K562 (cell line): ENCODE data around the gene LBX1. TPM values are rescaled to one million over a fixed set of nuclear protein-coding genes. Genes with fewer than 3 reads are reported as not detected.

Experiments
- ATAC-seq: fragments of 200-7000 bp; cut with Tn5 transposase; 3 replicates; pipeline ENCODE4 v1.9.1; 2020; ENCODE audit warnings: moderate library complexity
- BruUV-seq: library from RNA; stranded (reverse); fragments of 400-500 nt; replicated peaks from 2 replicates; lab custom pipeline; 2021; lab: Mats Ljungman, UMichigan
- CTCF ChIA-PET: fragments of 300-600 bp; formaldehyde crosslinking; extraction: SDS; loops from one replicate; lab custom pipeline; 2021; ENCODE audit warnings: low intra/inter-chr PET ratio; lab: Yijun Ruan, JAX
- POLR2A ChIA-PET: fragments of 300-600, 350-650 bp; sonication (Branson Sonifier 250); formaldehyde crosslinking; extraction: SDS; loops from one replicate; lab custom pipeline; 2021; ENCODE audit warnings: antibody characterized with exemption, inconsistent platforms; lab: Yijun Ruan, JAX
- DNase-seq, 4 experiments: peaks; one replicate each; pipeline versions ENCODE4 v3.0.0 to v3.0.0-alpha.2; 2011 to 2018; ENCODE audit warnings: low spot score in 3 of 4, mixed read lengths in 3 of 4; ENCODE audit errors: extremely low read depth in 1 of 4
- FAIRE-seq: peaks from 2 replicates; lab custom pipeline; 2011; peaks lifted over from hg19 to GRCh38; lab: Jason Lieb, UNC
- H2AFZ ChIP-seq: 2 replicates; pipeline ENCODE4 v1.6.0; 2011; ENCODE audit warnings: low read depth, low read length, control low read depth, inconsistent platforms
- H3K27ac ChIP-seq: fragments of 200-600 bp; 3 replicates; pipeline ENCODE4 v1.8.0; 2011; ENCODE audit warnings: low read depth, mild to moderate bottlenecking, control low read depth, inconsistent platforms, low read length, moderate library complexity, mixed read lengths; ENCODE audit errors: extremely low read depth
- H3K27me3 ChIP-seq, 2 experiments: fragments of 300-600 bp in 1 of 2; 2 replicates in 1 of 2; 3 replicates in 1 of 2; pipeline versions ENCODE4 v1.6.0 to v1.8.0; 2011; ENCODE audit warnings: inconsistent platforms in 2 of 2, low read length in 2 of 2, mild to moderate bottlenecking in 1 of 2, mixed read lengths in 1 of 2, moderate library complexity in 1 of 2; ENCODE audit not compliant: control insufficient read depth in 2 of 2, insufficient read depth in 2 of 2
- H3K36me3 ChIP-seq: fragments of 300-600 bp; 3 replicates; pipeline ENCODE4 v1.8.0; 2011; ENCODE audit warnings: mild to moderate bottlenecking, low read length, inconsistent platforms; ENCODE audit not compliant: control insufficient read depth, insufficient read depth
- H3K4me1 ChIP-seq, 2 experiments: fragments of 200-600 bp in 1 of 2; replicated peaks in 1 of 2; 2 replicates in 1 of 2; 3 replicates in 1 of 2; pipeline versions ENCODE4 v1.5.1 to v1.8.0; 2011; ENCODE audit warnings: inconsistent platforms in 2 of 2, low read length in 2 of 2, mild to moderate bottlenecking in 1 of 2, mixed read lengths in 1 of 2, moderate library complexity in 1 of 2; ENCODE audit not compliant: control insufficient read depth in 2 of 2, insufficient read depth in 2 of 2
- H3K4me2 ChIP-seq: 2 replicates; pipeline ENCODE4 v1.6.1; 2011; ENCODE audit warnings: low read length, control low read depth, inconsistent platforms, mixed read lengths; ENCODE audit not compliant: insufficient read depth
- H3K4me3 ChIP-seq: fragments of 200-600 bp; sonication (generic), shearing (Covaris generic); 2 replicates; pipeline ENCODE4 v1.5.1; 2016; ENCODE audit warnings: control low read depth, inconsistent platforms
- H3K79me2 ChIP-seq: fragments of 200-600 bp; 3 replicates; pipeline ENCODE4 v1.8.0; 2011; ENCODE audit warnings: low read length, inconsistent platforms; ENCODE audit not compliant: control insufficient read depth, insufficient read depth
- H3K9ac ChIP-seq, 2 experiments: 2 replicates each; pipeline versions ENCODE4 v1.6.0 to v1.6.1; 2011; ENCODE audit warnings: low read depth in 2 of 2, low read length in 2 of 2, control low read depth in 1 of 2, inconsistent platforms in 1 of 2, mild to moderate bottlenecking in 1 of 2, mixed read lengths in 1 of 2; ENCODE audit not compliant: insufficient read depth in 1 of 2
- H3K9me1 ChIP-seq: one replicate; pipeline ENCODE4 v1.6.0; 2011; ENCODE audit warnings: inconsistent platforms, mild to moderate bottlenecking, low read length, moderate library complexity; ENCODE audit not compliant: control insufficient read depth, insufficient read depth
- H3K9me3 ChIP-seq: replicated peaks from 2 replicates; pipeline ENCODE4 v1.5.1; 2011; ENCODE audit warnings: low read depth, low read length, inconsistent platforms; ENCODE audit not compliant: control insufficient read depth, insufficient read depth
- H4K20me1 ChIP-seq: replicated peaks from 2 replicates; pipeline ENCODE4 v1.6.1; 2011; ENCODE audit warnings: low read length, inconsistent platforms, mixed read lengths; ENCODE audit not compliant: control insufficient read depth, insufficient read depth
- CBX1 ChIP-seq: sonication (generic); IDR thresholded peaks from 2 replicates; pipeline ENCODE4 v1.6.1; 2016; ENCODE audit warnings: antibody characterized with exemption, low read depth, mild to moderate bottlenecking
- EP300 ChIP-seq: IDR thresholded peaks from 2 replicates; pipeline ENCODE4 v1.6.1; 2012; ENCODE audit warnings: low read length, improper control_type of control experiment
- MEF2D ChIP-seq: conservative IDR thresholded peaks from 2 replicates; pipeline ENCODE4 v1.6.1; 2016; ENCODE audit warnings: low read depth, missing genetic modification characterization, missing compliant biosample characterization
- NCOR1 ChIP-seq: fragments of 450-650 bp; IDR thresholded peaks from 2 replicates; pipeline ENCODE4 v1.6.1; 2016; ENCODE audit warnings: mild to moderate bottlenecking, moderate library complexity
- NR2C2 ChIP-seq, 2 experiments: fragments of 200-800 bp in 1 of 2; sonication (Bioruptor generic) in 1 of 2; sonication (generic) in 1 of 2; formaldehyde crosslinking in 1 of 2; IDR thresholded peaks; 2 replicates each; pipeline versions ENCODE4 v1.6.1 to v1.8.0; 2016 to 2022; ENCODE audit warnings: mild to moderate bottlenecking in 1 of 2, missing compliant biosample characterization in 1 of 2, missing genetic modification characterization in 1 of 2, missing genetic modification reagents in 1 of 2
- SMARCC2 ChIP-seq: fragments of 450-650 bp; IDR thresholded peaks from 2 replicates; pipeline ENCODE4 v1.6.1; 2017; ENCODE audit warnings: antibody characterized with exemption, moderate library complexity, mild to moderate bottlenecking, low read depth
- SRSF7 ChIP-seq: fragments of 200-400 bp; formaldehyde crosslinking; optimal IDR thresholded peaks from 2 replicates; pipeline ENCODE3; 2017; ENCODE audit warnings: mild to moderate bottlenecking, low read depth, low read length
- TCF15 ChIP-seq: fragments of 250-450 bp; sonication (Bioruptor Pico); IDR thresholded peaks from 2 replicates; pipeline ENCODE4 v1.8.0; 2022; ENCODE audit warnings: moderate library complexity, mild to moderate bottlenecking, inconsistent platforms
- TCF7 ChIP-seq: sonication (generic); IDR thresholded peaks from 2 replicates; pipeline ENCODE4 v1.6.1; 2016; ENCODE audit warnings: antibody characterized with exemption, borderline replicate concordance
- TRIM24 ChIP-seq, 2 experiments: fragments of 450-650 bp; IDR thresholded peaks; 2 replicates each; pipeline ENCODE4 v1.6.1; 2016
- ZNF79 ChIP-seq: fragments of 250-450 bp; sonication (Bioruptor Pico); IDR thresholded peaks from 2 replicates; pipeline ENCODE4 v1.4.0; 2020; ENCODE audit warnings: low read depth, mild to moderate bottlenecking, moderate library complexity
- WGBS: fragments of 100-300 bp; shearing (Covaris generic); methylation state at CpG from one replicate; pipeline ENCODE4 v1.1.6; 2016; ENCODE audit warnings: low coverage, mixed read lengths; ENCODE audit not compliant: insufficient coverage; ENCODE audit errors: missing lambda C conversion rate; 5-methylcytosine and 5-hydroxymethylcytosine counted together
- in situ Hi-C: fragments of 300-500 bp; cut with MboI; formaldehyde crosslinking; loops from 4 replicates; pipeline ENCODE4 v1.15.0; 2018; ENCODE audit warnings: inconsistent platforms, mixed read lengths
- intact Hi-C: fragments of 100-400 bp; cut with micrococcal nuclease; formaldehyde crosslinking; loops from 2 replicates; pipeline ENCODE4 v1.14.2; 2022
- polyA plus RNA-seq, 8 experiments: library from polyadenylated mRNA; depleted of rRNA in 4 of 8; stranded (reverse) in 5 of 8; unstranded in 3 of 8; fragments of >200 nt; fragmentation: Nextera tagmentation in 2 of 8; fragmentation: Illumina TruSeq in 1 of 8; extraction: Ambion mirVana in 2 of 8; extraction: Trizol in 1 of 8; gene quantifications; 2 replicates each; pipeline versions ENCODE4 v1.2.1 to v1.2.3, GENCODE V29; 2011 to 2014; ENCODE audit warnings: inconsistent platforms in 1 of 8, missing spikeins in 1 of 8
- total RNA-seq, 7 experiments: library from RNA; depleted of rRNA in 6 of 7; stranded (reverse); fragments of >200 nt in 6 of 7; fragmentation: Illumina TruSeq in 2 of 7; extraction: Trizol in 2 of 7; gene quantifications; 2 replicates each; pipeline versions ENCODE4 v1.2.1 to v1.2.3, GENCODE V29; 2011 to 2021; ENCODE audit warnings: low replicate concordance in 1 of 7
- TF ChIP-seq, protein P1 (sequence below): fragments of 450-650 bp; IDR thresholded peaks from 2 replicates; pipeline ENCODE4 v1.6.1; 2016; ENCODE audit warnings: borderline replicate concordance

The LBX1 gene
- total and polyA plus RNA-seq, 9 of the 15 experiments (the other 6 are each of a cell fraction or from before 2014, with no cell fraction given), result not detected

GRCh38 chr10:101217044-101217425 is 12.2 kb downstream of the LBX1 start:
- in situ Hi-C loops (loop anchor here (10.0 to 25.0 kb wide), 2 partner anchors 228 to 870 kb away; no protein-coding TSS in a partner anchor), intact Hi-C loops (no loop called here)
- no peak overlapping the region for H3K9ac ChIP-seq
- no peak overlapping the region for H3K27ac ChIP-seq
- no peaks in the 10 kb centered on the region for H3K79me2 ChIP-seq
- no peaks in the 10 kb centered on the region; the same call in none of the 2 replicates for H4K20me1 ChIP-seq
- TF ChIP-seq, protein P1, sequence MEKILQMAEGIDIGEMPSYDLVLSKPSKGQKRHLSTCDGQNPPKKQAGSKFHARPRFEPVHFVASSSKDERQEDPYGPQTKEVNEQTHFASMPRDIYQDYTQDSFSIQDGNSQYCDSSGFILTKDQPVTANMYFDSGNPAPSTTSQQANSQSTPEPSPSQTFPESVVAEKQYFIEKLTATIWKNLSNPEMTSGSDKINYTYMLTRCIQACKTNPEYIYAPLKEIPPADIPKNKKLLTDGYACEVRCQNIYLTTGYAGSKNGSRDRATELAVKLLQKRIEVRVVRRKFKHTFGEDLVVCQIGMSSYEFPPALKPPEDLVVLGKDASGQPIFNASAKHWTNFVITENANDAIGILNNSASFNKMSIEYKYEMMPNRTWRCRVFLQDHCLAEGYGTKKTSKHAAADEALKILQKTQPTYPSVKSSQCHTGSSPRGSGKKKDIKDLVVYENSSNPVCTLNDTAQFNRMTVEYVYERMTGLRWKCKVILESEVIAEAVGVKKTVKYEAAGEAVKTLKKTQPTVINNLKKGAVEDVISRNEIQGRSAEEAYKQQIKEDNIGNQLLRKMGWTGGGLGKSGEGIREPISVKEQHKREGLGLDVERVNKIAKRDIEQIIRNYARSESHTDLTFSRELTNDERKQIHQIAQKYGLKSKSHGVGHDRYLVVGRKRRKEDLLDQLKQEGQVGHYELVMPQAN, result no peak
- no peak for TF ChIP-seq ZNF79
- TF ChIP-seq SRSF7, result no peak
- TF ChIP-seq CBX1, result no peak
- TF ChIP-seq MEF2D, result no peak
- no peak for TF ChIP-seq TCF7
- no peak for TF ChIP-seq TRIM24 (IDR thresholded peaks at IDR 0.05)
- TF ChIP-seq SMARCC2, result no peak
- no peak for TF ChIP-seq NCOR1
- no peak for TF ChIP-seq EP300
- TF ChIP-seq NR2C2 (CRISPR knock-in tag; IDR thresholded peaks at IDR 0.05), result no peak
- no peak for TF ChIP-seq NR2C2 (tag; IDR thresholded peaks at IDR 0.05)
- no peak for TF ChIP-seq TCF15 (CRISPR knock-in tag)
- no peak overlapping the region for H2AFZ ChIP-seq
- no peak for FAIRE-seq
- BruUV-seq, result no TSS peak
- 21% methylated on average over 16 of the region's 21 CpGs for WGBS
- no peaks in the 10 kb centered on the region for H3K9me3 ChIP-seq
- no peak overlapping the region for H3K4me3 ChIP-seq
- H3K4me2 ChIP-seq, result no peak overlapping the region
- peaks cover 0 to 41% of the 10 kb centered on the region in 2 experiments; a peak in 3 of 5 replicates for H3K4me1 ChIP-seq
- no peak for ATAC-seq
- POLR2A ChIA-PET, result interaction anchor here (0.6 to 0.7 kb wide), 2 partner anchors 48 to 120 kb away, joined by 3 read pairs; no protein-coding TSS in a partner anchor
- peaks cover 20 to 73% of the 10 kb centered on the region in 2 experiments; a peak in 4 of 5 replicates for H3K27me3 ChIP-seq
- no peak for DNase-seq
- no peaks in the 10 kb centered on the region for H3K9me1 ChIP-seq
- no peaks in the 10 kb centered on the region for H3K36me3 ChIP-seq
- CTCF ChIA-PET, result interaction anchor here (0.7 kb wide), 1 partner anchor 56 kb away, joined by 3 read pairs; no protein-coding TSS in a partner anchor
